ENCODE measurements around the gene THSD4.

The THSD4 gene

GRCh38 chr15:71603379-71603778, 488.1 kb downstream of the THSD4 start:
- no peaks in the 10 kb centered on the region for H3K9me3 ChIP-seq (ENCODE audit: control insufficient read depth, insufficient read depth, low read depth, low read length)
- no peak overlapping the region for H3K4me3 ChIP-seq (ENCODE audit: low read depth, low read length)
- no peaks in the 10 kb centered on the region for H3K27me3 ChIP-seq (ENCODE audit: control insufficient read depth, insufficient read depth, low read length)
- no peaks in the 10 kb centered on the region for H3K36me3 ChIP-seq (ENCODE audit: control insufficient read depth, insufficient read depth, low read length)
- peaks cover 9% of the 10 kb centered on the region; the same call in 1 of the 2 replicates for H3K4me1 ChIP-seq (ENCODE audit: control insufficient read depth, insufficient read depth, low read length)
- H3K9ac ChIP-seq (ENCODE audit: low read length), result no peak overlapping the region
- no peak overlapping the region for H3K27ac ChIP-seq (ENCODE audit: low read depth, low read length)

- no peaks in the 10 kb centered on the region for H3K27me3 ChIP-seq (ENCODE audit: control insufficient read depth, insufficient read depth, low read length)
Measured at GRCh38 chr15:71607383-71607782, 492.1 kb downstream of the THSD4 start.

GRCh38 chr15:71610728-71611552, 495.7 kb downstream of the THSD4 start:
- H3K27me3 ChIP-seq (ENCODE audit: control insufficient read depth, insufficient read depth, low read length), result no peaks in the 10 kb centered on the region
- no peak overlapping the region; the same call in 1 of the 2 replicates for H3K27ac ChIP-seq (ENCODE audit: low read depth, low read length)
- no peaks in the 10 kb centered on the region for H3K36me3 ChIP-seq (ENCODE audit: control insufficient read depth, insufficient read depth, low read length)
- H3K9me3 ChIP-seq (ENCODE audit: control insufficient read depth, insufficient read depth, low read depth, low read length), result no peaks in the 10 kb centered on the region
- H3K4me1 ChIP-seq (ENCODE audit: control insufficient read depth, insufficient read depth, low read length), result peaks cover 31% of the 10 kb centered on the region
- H3K9ac ChIP-seq (ENCODE audit: low read length), result no peak overlapping the region
- no peak overlapping the region for H3K4me3 ChIP-seq (ENCODE audit: low read depth, low read length)

More at GRCh38 chr15:71607383-71607782, 492.1 kb downstream of the THSD4 start:
- H3K9ac ChIP-seq (ENCODE audit: low read length), result no peak overlapping the region
- H3K4me3 ChIP-seq (ENCODE audit: low read depth, low read length), result no peak overlapping the region
- H3K36me3 ChIP-seq (ENCODE audit: control insufficient read depth, insufficient read depth, low read length), result no peaks in the 10 kb centered on the region
- no peaks in the 10 kb centered on the region for H3K9me3 ChIP-seq (ENCODE audit: control insufficient read depth, insufficient read depth, low read depth, low read length)
- H3K27ac ChIP-seq (ENCODE audit: low read depth, low read length), result no peak overlapping the region
- H3K4me1 ChIP-seq (ENCODE audit: control insufficient read depth, insufficient read depth, low read length), result peaks cover 22% of the 10 kb centered on the region

GRCh38 chr15:71611553-71612396, 496.5 kb downstream of the THSD4 start:
- Histone ChIP-seq H3K27me3 (ENCODE audit: control insufficient read depth, insufficient read depth, low read length) (no peaks in the 10 kb centered on the region), H3K9ac (ENCODE audit: low read length) (no peak overlapping the region), H3K27ac (ENCODE audit: low read depth, low read length) (no peak overlapping the region; the same call in 1 of the 2 replicates), H3K9me3 (ENCODE audit: control insufficient read depth, insufficient read depth, low read depth, low read length) (no peaks in the 10 kb centered on the region), H3K4me1 (ENCODE audit: control insufficient read depth, insufficient read depth, low read length) (peaks cover 31% of the 10 kb centered on the region), H3K4me3 (ENCODE audit: low read depth, low read length) (no peak overlapping the region), H3K36me3 (ENCODE audit: control insufficient read depth, insufficient read depth, low read length) (no peaks in the 10 kb centered on the region)

- no peak overlapping the region for H3K4me3 ChIP-seq (ENCODE audit: low read depth, low read length)
- no peak overlapping the region for H3K9ac ChIP-seq (ENCODE audit: low read length)
- H3K27me3 ChIP-seq (ENCODE audit: control insufficient read depth, insufficient read depth, low read length), result no peaks in the 10 kb centered on the region
- no peaks in the 10 kb centered on the region for H3K36me3 ChIP-seq (ENCODE audit: control insufficient read depth, insufficient read depth, low read length)
- H3K9me3 ChIP-seq (ENCODE audit: control insufficient read depth, insufficient read depth, low read depth, low read length), result no peaks in the 10 kb centered on the region
- H3K27ac ChIP-seq (ENCODE audit: low read depth, low read length), result no peak overlapping the region
- peaks cover 31% of the 10 kb centered on the region for H3K4me1 ChIP-seq (ENCODE audit: control insufficient read depth, insufficient read depth, low read length)
Measured at GRCh38 chr15:71612397-71612722, 497.1 kb downstream of the THSD4 start.

GRCh38 chr15:71612869-71613268, 497.6 kb downstream of the THSD4 start:
- Histone ChIP-seq H3K4me1 (ENCODE audit: control insufficient read depth, insufficient read depth, low read length) (peaks cover 31% of the 10 kb centered on the region), H3K9me3 (ENCODE audit: control insufficient read depth, insufficient read depth, low read depth, low read length) (no peaks in the 10 kb centered on the region), H3K36me3 (ENCODE audit: control insufficient read depth, insufficient read depth, low read length) (no peaks in the 10 kb centered on the region), H3K27ac (ENCODE audit: low read depth, low read length) (no peak overlapping the region), H3K4me3 (ENCODE audit: low read depth, low read length) (no peak overlapping the region), H3K9ac (ENCODE audit: low read length) (no peak overlapping the region), H3K27me3 (ENCODE audit: control insufficient read depth, insufficient read depth, low read length) (no peaks in the 10 kb centered on the region)

- no peaks in the 10 kb centered on the region for H3K36me3 ChIP-seq (ENCODE audit: control insufficient read depth, insufficient read depth, low read length)
- no peaks in the 10 kb centered on the region for H3K9me3 ChIP-seq (ENCODE audit: control insufficient read depth, insufficient read depth, low read depth, low read length)
- H3K27ac ChIP-seq (ENCODE audit: low read depth, low read length), result no peak overlapping the region
- H3K4me1 ChIP-seq (ENCODE audit: control insufficient read depth, insufficient read depth, low read length), result no peaks in the 10 kb centered on the region
- no peak overlapping the region for H3K9ac ChIP-seq (ENCODE audit: low read length)
- no peaks in the 10 kb centered on the region for H3K27me3 ChIP-seq (ENCODE audit: control insufficient read depth, insufficient read depth, low read length)
- H3K4me3 ChIP-seq (ENCODE audit: low read depth, low read length), result no peak overlapping the region
Measured at GRCh38 chr15:71623111-71623510, 507.8 kb downstream of the THSD4 start.

GRCh38 chr15:71626596-71627088, 511.4 kb downstream of the THSD4 start:
- no peak overlapping the region for H3K9ac ChIP-seq (ENCODE audit: low read length)
- no peaks in the 10 kb centered on the region for H3K27me3 ChIP-seq (ENCODE audit: control insufficient read depth, insufficient read depth, low read length)

GRCh38 chr15:71627188-71627587, 511.9 kb downstream of the THSD4 start:
- Histone ChIP-seq H3K36me3 (ENCODE audit: control insufficient read depth, insufficient read depth, low read length) (no peaks in the 10 kb centered on the region), H3K9me3 (ENCODE audit: control insufficient read depth, insufficient read depth, low read depth, low read length) (no peaks in the 10 kb centered on the region), H3K9ac (ENCODE audit: low read length) (no peak overlapping the region), H3K27me3 (ENCODE audit: control insufficient read depth, insufficient read depth, low read length) (no peaks in the 10 kb centered on the region), H3K4me3 (ENCODE audit: low read depth, low read length) (no peak overlapping the region), H3K4me1 (ENCODE audit: control insufficient read depth, insufficient read depth, low read length) (peaks cover 20% of the 10 kb centered on the region), H3K27ac (ENCODE audit: low read depth, low read length) (no peak overlapping the region)

More at GRCh38 chr15:71626596-71627088, 511.4 kb downstream of the THSD4 start:
- peaks cover 20% of the 10 kb centered on the region for H3K4me1 ChIP-seq (ENCODE audit: control insufficient read depth, insufficient read depth, low read length)
- no peaks in the 10 kb centered on the region for H3K36me3 ChIP-seq (ENCODE audit: control insufficient read depth, insufficient read depth, low read length)
- H3K27ac ChIP-seq (ENCODE audit: low read depth, low read length), result no peak overlapping the region
- H3K9me3 ChIP-seq (ENCODE audit: control insufficient read depth, insufficient read depth, low read depth, low read length), result no peaks in the 10 kb centered on the region
- H3K4me3 ChIP-seq (ENCODE audit: low read depth, low read length), result no peak overlapping the region

GRCh38 chr15:71627604-71628003, 512.3 kb downstream of the THSD4 start:
- H3K27ac ChIP-seq (ENCODE audit: low read depth, low read length), result no peak overlapping the region
- H3K9ac ChIP-seq (ENCODE audit: low read length), result no peak overlapping the region
- peaks cover 20% of the 10 kb centered on the region for H3K4me1 ChIP-seq (ENCODE audit: control insufficient read depth, insufficient read depth, low read length)
- H3K27me3 ChIP-seq (ENCODE audit: control insufficient read depth, insufficient read depth, low read length), result no peaks in the 10 kb centered on the region
- H3K9me3 ChIP-seq (ENCODE audit: control insufficient read depth, insufficient read depth, low read depth, low read length), result no peaks in the 10 kb centered on the region
- no peak overlapping the region for H3K4me3 ChIP-seq (ENCODE audit: low read depth, low read length)
- H3K36me3 ChIP-seq (ENCODE audit: control insufficient read depth, insufficient read depth, low read length), result no peaks in the 10 kb centered on the region

Data from HUES6 (cell line).